GM18858 (cell line): ENCODE data around the gene COTL1.
"Not testable (repeated sequence)": the region's sequence is repeated elsewhere in the genome, so short reads cannot be mapped to it uniquely, and the experiment has no call there.

Experiments
- ATAC-seq: cut with Tn5 transposase; IDR thresholded peaks from one replicate; pipeline ENCODE4 v1.9.1; 2021; ENCODE audit not compliant: unreplicated experiment

The COTL1 gene

GRCh38 chr16:84643674-84644073 is 25.8 kb upstream of the COTL1 start:
- no peak for ATAC-seq

- ATAC-seq, result no peak
Measured at GRCh38 chr16:84643180-84643583, 25.3 kb upstream of the COTL1 start.

- ATAC-seq, result no peak
Measured at GRCh38 chr16:84641643-84642358, 23.9 kb upstream of the COTL1 start.

GRCh38 chr16:84640145-84640544 is 22.3 kb upstream of the COTL1 start:
- ATAC-seq, result no peak

GRCh38 chr16:84638231-84638806 is 20.4 kb upstream of the COTL1 start:
- no peak for ATAC-seq

- no peak for ATAC-seq
Measured at GRCh38 chr16:84637709-84638108, 19.8 kb upstream of the COTL1 start.

GRCh38 chr16:84635702-84636101 is 17.8 kb upstream of the COTL1 start:
- ATAC-seq, result no peak

GRCh38 chr16:84633622-84634021 is 15.7 kb upstream of the COTL1 start:
- no peak for ATAC-seq

GRCh38 chr16:84632862-84633261 is 15.0 kb upstream of the COTL1 start:
- ATAC-seq, result not testable (repeated sequence)

GRCh38 chr16:84631886-84632285 is 14.0 kb upstream of the COTL1 start:
- ATAC-seq, result no peak

GRCh38 chr16:84631153-84631466 is 13.2 kb upstream of the COTL1 start:
- no peak for ATAC-seq

GRCh38 chr16:84630446-84631152 is 12.7 kb upstream of the COTL1 start:
- ATAC-seq, result no peak

GRCh38 chr16:84630009-84630408 is 12.1 kb upstream of the COTL1 start:
- ATAC-seq, result no peak

- ATAC-seq, result no peak
Measured at GRCh38 chr16:84629580-84629979, 11.7 kb upstream of the COTL1 start.

- ATAC-seq, result no peak
Measured at GRCh38 chr16:84628226-84628731, 10.4 kb upstream of the COTL1 start.

- ATAC-seq, result no peak
Measured at GRCh38 chr16:84625556-84625955, 7.7 kb upstream of the COTL1 start.

- ATAC-seq, result not testable (repeated sequence)
Measured at GRCh38 chr16:84620913-84621312, 3.0 kb upstream of the COTL1 start.

GRCh38 chr16:84618581-84619460 is 943 bp upstream of the COTL1 start:
- ATAC-seq, result no peak

GRCh38 chr16:84617041-84617790 is 662 bp downstream of the COTL1 start:
- peak; percentile 16 for ATAC-seq

- no peak for ATAC-seq
Measured at GRCh38 chr16:84616515-84616914, 1.4 kb downstream of the COTL1 start.
